ENCODE data around the gene PIK3CD.

Gene PIK3CD

GRCh38 chr1:9628541-9629444 lies 22.7 kb upstream of the PIK3CD start:
- H3K27ac ChIP-seq = no peak overlapping the region
- no peak for TF ChIP-seq CTCF (IDR thresholded peaks at IDR 0.05; ENCODE audit: low read depth, low read length)
- no peaks in the 10 kb centered on the region for H3K9me3 ChIP-seq (ENCODE audit: severe bottlenecking)
- no peaks in the 10 kb centered on the region for H3K27me3 ChIP-seq (ENCODE audit: insufficient read depth, low read depth, severe bottlenecking)
- no peaks in the 10 kb centered on the region for H3K36me3 ChIP-seq
- H3K4me3 ChIP-seq (ENCODE audit: low read depth, low read length) = no peak overlapping the region
- DNase-seq = no peak

GRCh38 chr1:9629445-9630201 lies 21.9 kb upstream of the PIK3CD start:
- no peaks in the 10 kb centered on the region for H3K9me3 ChIP-seq (ENCODE audit: severe bottlenecking)
- H3K27ac ChIP-seq = no peak overlapping the region
- no peaks in the 10 kb centered on the region for H3K36me3 ChIP-seq
- DNase-seq = no peak
- H3K27me3 ChIP-seq (ENCODE audit: insufficient read depth, low read depth, severe bottlenecking) = no peaks in the 10 kb centered on the region
- no peak overlapping the region for H3K4me3 ChIP-seq (ENCODE audit: low read depth, low read length)
- TF ChIP-seq CTCF (IDR thresholded peaks at IDR 0.05; ENCODE audit: low read depth, low read length) = no peak

- DNase-seq = no peak
- Histone ChIP-seq H3K27ac (no peak overlapping the region), H3K36me3 (no peaks in the 10 kb centered on the region), H3K4me3 (ENCODE audit: low read depth, low read length) (no peak overlapping the region), H3K27me3 (ENCODE audit: insufficient read depth, low read depth, severe bottlenecking) (no peaks in the 10 kb centered on the region), H3K9me3 (ENCODE audit: severe bottlenecking) (no peaks in the 10 kb centered on the region)
- TF ChIP-seq CTCF (IDR thresholded peaks at IDR 0.05; ENCODE audit: low read depth, low read length) = no peak
These were observed 21.0 kb upstream of the PIK3CD start for GRCh38 chr1:9630331-9631111.

GRCh38 chr1:9631613-9632012 lies 19.9 kb upstream of the PIK3CD start:
- no peak for TF ChIP-seq CTCF (IDR thresholded peaks at IDR 0.05; ENCODE audit: low read depth, low read length)
- Histone ChIP-seq H3K9me3 (ENCODE audit: severe bottlenecking) (no peaks in the 10 kb centered on the region), H3K4me3 (ENCODE audit: low read depth, low read length) (no peak overlapping the region), H3K36me3 (no peaks in the 10 kb centered on the region), H3K27ac (no peak overlapping the region), H3K27me3 (ENCODE audit: insufficient read depth, low read depth, severe bottlenecking) (no peaks in the 10 kb centered on the region)
- no peak for DNase-seq

GRCh38 chr1:9633493-9633892 lies 18.0 kb upstream of the PIK3CD start:
- TF ChIP-seq CTCF (IDR thresholded peaks at IDR 0.05; ENCODE audit: low read depth, low read length) = no peak
- DNase-seq = no peak
- Histone ChIP-seq H3K9me3 (ENCODE audit: severe bottlenecking) (no peaks in the 10 kb centered on the region), H3K36me3 (no peaks in the 10 kb centered on the region), H3K27ac (no peak overlapping the region), H3K27me3 (ENCODE audit: insufficient read depth, low read depth, severe bottlenecking) (no peaks in the 10 kb centered on the region), H3K4me3 (ENCODE audit: low read depth, low read length) (no peak overlapping the region)

All from WERI-Rb-1 (cell line).